ENCODE measurements around the gene TYMP.

DNA sequence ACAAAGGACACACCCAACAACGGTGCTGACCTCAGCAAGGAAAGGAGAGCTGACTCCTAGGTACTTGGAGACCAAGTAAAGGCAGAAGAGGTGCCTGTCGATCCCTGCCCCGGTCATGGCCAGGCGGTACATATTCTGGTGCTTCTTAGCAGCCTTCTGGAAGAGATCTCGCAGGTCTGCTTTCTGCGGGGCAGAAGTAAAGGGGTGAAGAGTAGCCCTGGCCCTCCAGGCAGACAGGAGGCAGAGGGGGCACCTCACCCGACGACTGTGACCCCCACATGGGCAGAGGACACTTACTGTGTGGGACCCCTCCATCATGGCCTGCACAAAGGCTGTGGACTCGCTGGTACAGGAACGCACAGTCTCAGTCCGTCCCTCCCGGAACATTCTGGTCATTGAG lies 41.0 kb upstream of the TYMP start:
- no peak for TF ChIP-seq EZH2 (IDR thresholded peaks at IDR 0.05; ENCODE audit: borderline replicate concordance, low read length)
- TF ChIP-seq, protein P1, sequence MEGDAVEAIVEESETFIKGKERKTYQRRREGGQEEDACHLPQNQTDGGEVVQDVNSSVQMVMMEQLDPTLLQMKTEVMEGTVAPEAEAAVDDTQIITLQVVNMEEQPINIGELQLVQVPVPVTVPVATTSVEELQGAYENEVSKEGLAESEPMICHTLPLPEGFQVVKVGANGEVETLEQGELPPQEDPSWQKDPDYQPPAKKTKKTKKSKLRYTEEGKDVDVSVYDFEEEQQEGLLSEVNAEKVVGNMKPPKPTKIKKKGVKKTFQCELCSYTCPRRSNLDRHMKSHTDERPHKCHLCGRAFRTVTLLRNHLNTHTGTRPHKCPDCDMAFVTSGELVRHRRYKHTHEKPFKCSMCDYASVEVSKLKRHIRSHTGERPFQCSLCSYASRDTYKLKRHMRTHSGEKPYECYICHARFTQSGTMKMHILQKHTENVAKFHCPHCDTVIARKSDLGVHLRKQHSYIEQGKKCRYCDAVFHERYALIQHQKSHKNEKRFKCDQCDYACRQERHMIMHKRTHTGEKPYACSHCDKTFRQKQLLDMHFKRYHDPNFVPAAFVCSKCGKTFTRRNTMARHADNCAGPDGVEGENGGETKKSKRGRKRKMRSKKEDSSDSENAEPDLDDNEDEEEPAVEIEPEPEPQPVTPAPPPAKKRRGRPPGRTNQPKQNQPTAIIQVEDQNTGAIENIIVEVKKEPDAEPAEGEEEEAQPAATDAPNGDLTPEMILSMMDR (conservative IDR thresholded peaks at IDR 0.05 in 1 of 2, IDR thresholded peaks at IDR 0.05 in 1 of 2; ENCODE audit: extremely low read depth in 1 of 2, insufficient read depth in 1 of 2, low read depth in 1 of 2, low read length in 2 of 2), result no peak

Data from mammary epithelial cell (primary cell).